Measurements from ENCODE around the gene GXYLT2. TPM values are rescaled to one million over a fixed set of nuclear protein-coding genes. Genes with fewer than 3 reads are reported as not detected.

Gene GXYLT2
- total RNA-seq, 2 experiments from 2014 or later = 0.16 to 0.32 TPM

DNA sequence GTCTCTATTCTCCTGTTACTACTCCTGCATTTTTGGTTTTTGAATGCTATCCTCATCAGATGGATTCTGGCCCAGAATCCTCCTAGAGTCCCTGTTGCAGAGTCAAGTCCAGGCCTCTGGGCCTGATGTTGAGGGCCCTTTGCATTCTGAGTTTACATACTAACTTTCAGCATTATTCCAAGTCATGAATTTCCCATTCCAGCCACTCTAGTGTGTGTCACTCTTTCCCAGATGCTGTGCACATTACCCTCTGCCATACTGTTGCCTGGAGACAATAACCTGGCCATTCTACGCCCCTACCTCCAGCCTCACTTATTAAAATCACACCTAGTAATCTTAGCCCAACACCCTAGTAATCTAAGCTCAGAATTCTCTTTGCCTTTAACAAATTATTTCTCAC is 53.4 kb downstream of the GXYLT2 start:
- peaks cover 4% of the 10 kb centered on the region for H3K27me3 Mint-ChIP-seq
- no peak overlapping the region for H3K4me3 Mint-ChIP-seq
- no peaks in the 10 kb centered on the region for H3K9me3 Mint-ChIP-seq
- no peaks in the 10 kb centered on the region for H3K36me3 Mint-ChIP-seq
- no peak overlapping the region for H3K27ac Mint-ChIP-seq
- no peak for DNase-seq
- peaks cover 6% of the 10 kb centered on the region for H3K4me1 Mint-ChIP-seq

- no peaks in the 10 kb centered on the region for H3K9me3 Mint-ChIP-seq
- H3K27ac Mint-ChIP-seq = no peak overlapping the region
- no peaks in the 10 kb centered on the region for H3K36me3 Mint-ChIP-seq
- H3K4me3 Mint-ChIP-seq = no peak overlapping the region
- peaks cover 6% of the 10 kb centered on the region for H3K4me1 Mint-ChIP-seq
- peaks cover 4% of the 10 kb centered on the region for H3K27me3 Mint-ChIP-seq
- DNase-seq = no peak
Measured at GRCh38 chr3:72942427-72942826, 54.6 kb downstream of the GXYLT2 start.

DNA sequence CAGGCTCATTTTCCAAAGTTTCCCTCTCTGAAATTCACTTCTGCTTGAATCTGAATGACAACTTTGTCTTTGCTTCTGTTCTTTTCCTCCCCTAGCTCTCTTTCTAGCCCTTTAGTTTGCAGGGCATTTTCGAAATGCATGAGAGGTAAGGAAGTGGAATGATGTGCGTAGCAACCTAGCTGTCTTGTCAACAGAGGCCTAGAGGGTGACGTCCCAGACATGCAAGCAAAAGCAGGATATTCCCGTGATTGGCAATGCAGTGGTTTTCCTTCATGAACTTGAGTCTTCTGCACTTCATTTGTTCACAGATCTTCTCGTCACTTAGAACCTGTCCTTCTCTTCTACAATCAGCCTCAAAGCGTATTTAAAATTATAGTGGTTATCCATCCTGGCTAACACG is 56.9 kb downstream of the GXYLT2 start:
- H3K27ac Mint-ChIP-seq = no peak overlapping the region
- H3K36me3 Mint-ChIP-seq = no peaks in the 10 kb centered on the region
- H3K4me3 Mint-ChIP-seq = no peak overlapping the region
- peaks cover 6% of the 10 kb centered on the region for H3K4me1 Mint-ChIP-seq
- peaks cover 11% of the 10 kb centered on the region for H3K27me3 Mint-ChIP-seq
- no peaks in the 10 kb centered on the region for H3K9me3 Mint-ChIP-seq
- DNase-seq = no peak

GRCh38 chr3:72947715-72948490 is 60.1 kb downstream of the GXYLT2 start:
- no peak for DNase-seq
- H3K4me1 Mint-ChIP-seq = peaks cover 22% of the 10 kb centered on the region
- H3K27me3 Mint-ChIP-seq = peaks cover 11% of the 10 kb centered on the region
- no peak overlapping the region for H3K27ac Mint-ChIP-seq
- no peaks in the 10 kb centered on the region for H3K36me3 Mint-ChIP-seq
- H3K4me3 Mint-ChIP-seq = no peak overlapping the region
- H3K9me3 Mint-ChIP-seq = no peaks in the 10 kb centered on the region

GRCh38 chr3:72949016-72949415 is 61.2 kb downstream of the GXYLT2 start:
- DNase-seq = no peak
- H3K27ac Mint-ChIP-seq = no peak overlapping the region
- H3K36me3 Mint-ChIP-seq = no peaks in the 10 kb centered on the region
- H3K4me3 Mint-ChIP-seq = no peak overlapping the region
- peaks cover 7% of the 10 kb centered on the region for H3K27me3 Mint-ChIP-seq
- peaks cover 22% of the 10 kb centered on the region for H3K4me1 Mint-ChIP-seq
- H3K9me3 Mint-ChIP-seq = no peaks in the 10 kb centered on the region

- Mint-ChIP-seq H3K27me3 (peaks cover 7% of the 10 kb centered on the region), H3K4me1 (peaks cover 21% of the 10 kb centered on the region), H3K36me3 (no peaks in the 10 kb centered on the region), H3K9me3 (no peaks in the 10 kb centered on the region), H3K27ac (no peak overlapping the region), H3K4me3 (no peak overlapping the region)
- no peak for DNase-seq
Measured at GRCh38 chr3:72950372-72950771, 62.5 kb downstream of the GXYLT2 start.

GRCh38 chr3:72950801-72951200 is 63.0 kb downstream of the GXYLT2 start:
- no peak overlapping the region for H3K27ac Mint-ChIP-seq
- H3K4me3 Mint-ChIP-seq = no peak overlapping the region
- H3K9me3 Mint-ChIP-seq = no peaks in the 10 kb centered on the region
- no peaks in the 10 kb centered on the region for H3K36me3 Mint-ChIP-seq
- H3K27me3 Mint-ChIP-seq = peaks cover 7% of the 10 kb centered on the region
- no peak for DNase-seq
- peaks cover 16% of the 10 kb centered on the region for H3K4me1 Mint-ChIP-seq

- peaks cover 16% of the 10 kb centered on the region for H3K4me1 Mint-ChIP-seq
- no peak for DNase-seq
- H3K9me3 Mint-ChIP-seq = no peaks in the 10 kb centered on the region
- H3K27me3 Mint-ChIP-seq = peaks cover 7% of the 10 kb centered on the region
- H3K27ac Mint-ChIP-seq = no peak overlapping the region
- no peaks in the 10 kb centered on the region for H3K36me3 Mint-ChIP-seq
- no peak overlapping the region for H3K4me3 Mint-ChIP-seq
Measured at GRCh38 chr3:72951259-72951722, 63.4 kb downstream of the GXYLT2 start.

DNA sequence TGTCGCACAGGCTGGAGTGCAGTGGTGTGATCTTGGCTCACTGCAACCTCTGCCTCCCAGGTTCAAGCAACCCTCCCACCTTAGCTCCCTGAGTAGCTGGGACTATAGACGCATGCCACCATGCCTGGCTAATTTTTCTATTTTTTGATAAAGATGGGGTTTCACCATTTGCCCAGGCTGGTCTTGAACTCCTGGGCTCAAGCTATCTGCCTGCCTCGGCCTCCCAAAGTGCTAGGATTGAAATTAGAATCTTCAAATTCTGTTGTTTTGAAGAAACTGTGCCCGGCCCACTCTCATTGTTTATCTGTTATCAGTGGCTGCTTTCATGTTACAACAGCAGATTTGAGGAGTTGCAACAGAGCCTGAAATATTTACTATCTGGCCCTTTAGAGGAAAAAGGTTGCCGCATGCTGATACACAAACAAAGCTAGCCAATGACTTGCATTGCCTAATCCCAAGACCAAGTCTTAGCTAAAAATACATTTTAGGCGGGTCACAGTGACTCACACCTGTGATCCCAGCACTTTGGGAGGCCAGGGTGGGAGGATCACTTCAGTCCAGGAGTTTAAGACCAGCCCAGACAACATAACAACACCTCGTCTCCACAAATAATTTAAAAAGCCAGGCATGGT is 65.6 kb downstream of the GXYLT2 start:
- H3K27me3 Mint-ChIP-seq = peaks cover 7% of the 10 kb centered on the region
- peaks cover 16% of the 10 kb centered on the region for H3K4me1 Mint-ChIP-seq
- no peak overlapping the region for H3K4me3 Mint-ChIP-seq
- no peak overlapping the region for H3K27ac Mint-ChIP-seq
- DNase-seq = no peak
- no peaks in the 10 kb centered on the region for H3K36me3 Mint-ChIP-seq
- no peaks in the 10 kb centered on the region for H3K9me3 Mint-ChIP-seq

DNA sequence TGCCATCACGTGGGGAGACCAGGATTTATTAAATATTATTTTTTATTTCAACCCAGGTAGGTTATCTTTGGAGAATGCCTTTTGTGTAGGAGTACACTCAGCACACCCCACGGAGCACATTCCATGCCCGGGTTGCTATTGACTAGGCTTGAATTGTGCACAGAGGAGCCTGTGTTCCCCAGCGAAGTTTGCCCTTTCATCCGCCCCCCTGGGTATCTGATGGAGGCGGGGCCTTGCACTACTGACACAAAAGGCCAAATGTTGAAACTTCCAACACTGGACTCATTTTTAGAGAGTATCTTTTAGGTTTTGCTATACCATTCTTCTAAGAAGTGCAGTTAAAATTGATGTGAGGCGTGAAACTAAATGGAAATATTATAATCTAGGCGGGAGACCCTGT is 69.5 kb downstream of the GXYLT2 start:
- DNase-seq = no peak
- Mint-ChIP-seq H3K9me3 (no peaks in the 10 kb centered on the region), H3K4me3 (no peak overlapping the region), H3K27ac (no peak overlapping the region), H3K4me1 (peaks cover 14% of the 10 kb centered on the region), H3K36me3 (no peaks in the 10 kb centered on the region), H3K27me3 (no peaks in the 10 kb centered on the region)

GRCh38 chr3:72959336-72959735 is 71.5 kb downstream of the GXYLT2 start:
- Mint-ChIP-seq H3K9me3 (no peaks in the 10 kb centered on the region), H3K27me3 (no peaks in the 10 kb centered on the region), H3K4me1 (peaks cover 14% of the 10 kb centered on the region), H3K4me3 (no peak overlapping the region), H3K27ac (peak overlapping the region; percentile 35), H3K36me3 (no peaks in the 10 kb centered on the region)
- DNase-seq = no peak

GRCh38 chr3:72960812-72961518 is 73.1 kb downstream of the GXYLT2 start:
- DNase-seq = no peak
- no peaks in the 10 kb centered on the region for H3K27me3 Mint-ChIP-seq
- H3K4me1 Mint-ChIP-seq = peaks cover 26% of the 10 kb centered on the region
- no peaks in the 10 kb centered on the region for H3K36me3 Mint-ChIP-seq
- no peaks in the 10 kb centered on the region for H3K9me3 Mint-ChIP-seq
- H3K27ac Mint-ChIP-seq = no peak overlapping the region
- no peak overlapping the region for H3K4me3 Mint-ChIP-seq

DNA sequence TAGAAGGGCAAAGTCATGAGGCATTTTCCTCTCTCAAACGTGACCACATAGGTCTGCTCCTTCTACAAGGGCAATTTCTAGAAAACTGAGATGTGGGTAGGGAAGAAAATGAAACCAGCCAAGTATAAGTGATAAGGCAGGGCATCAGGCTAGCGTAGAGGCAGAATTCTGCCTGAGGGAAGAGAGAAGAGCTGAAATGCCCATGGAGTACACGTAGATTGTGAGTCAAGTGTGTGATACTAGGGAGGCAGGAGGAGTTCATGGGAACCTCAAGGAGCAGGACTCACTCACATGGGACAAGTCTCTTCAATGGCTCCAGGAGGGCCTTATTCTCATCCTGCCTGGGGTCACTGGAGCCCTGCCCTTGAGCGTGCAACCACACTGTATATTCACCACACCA is 73.9 kb downstream of the GXYLT2 start:
- H3K27ac Mint-ChIP-seq = no peak overlapping the region
- H3K27me3 Mint-ChIP-seq = no peaks in the 10 kb centered on the region
- H3K36me3 Mint-ChIP-seq = no peaks in the 10 kb centered on the region
- peaks cover 28% of the 10 kb centered on the region for H3K4me1 Mint-ChIP-seq
- no peak for DNase-seq
- no peaks in the 10 kb centered on the region for H3K9me3 Mint-ChIP-seq
- H3K4me3 Mint-ChIP-seq = no peak overlapping the region

- no peaks in the 10 kb centered on the region for H3K36me3 Mint-ChIP-seq
- no peak overlapping the region for H3K4me3 Mint-ChIP-seq
- H3K9me3 Mint-ChIP-seq = no peaks in the 10 kb centered on the region
- H3K27ac Mint-ChIP-seq = no peak overlapping the region
- DNase-seq = no peak
- peaks cover 32% of the 10 kb centered on the region for H3K4me1 Mint-ChIP-seq
- H3K27me3 Mint-ChIP-seq = no peaks in the 10 kb centered on the region
Measured at GRCh38 chr3:72962317-72962716, 74.5 kb downstream of the GXYLT2 start.

- Mint-ChIP-seq H3K9me3 (no peaks in the 10 kb centered on the region), H3K36me3 (no peaks in the 10 kb centered on the region), H3K4me3 (no peak overlapping the region), H3K4me1 (peaks cover 32% of the 10 kb centered on the region), H3K27ac (no peak overlapping the region), H3K27me3 (no peaks in the 10 kb centered on the region)
- DNase-seq = no peak
Measured at GRCh38 chr3:72964633-72965032, 76.8 kb downstream of the GXYLT2 start.

Measured in activated naive CD8-positive, alpha-beta T cell treated with anti-CD3 and anti-CD28 coated beads for 36 hours (primary cell).